HT1080 (cell line): ENCODE data around the gene ADAMTS6. TPM values are rescaled to one million over a fixed set of nuclear protein-coding genes. Genes with fewer than 3 reads are reported as not detected.
"Not testable (repeated sequence)": the region's sequence is repeated elsewhere in the genome, so short reads cannot be mapped to it uniquely, and the experiment has no call there.

ENCODE experiments used
- DNase-seq: peaks from one replicate; pipeline ENCODE4 v3.0.0-alpha.2; 2015; ENCODE audit warnings: low read depth
- total RNA-seq: library from RNA; depleted of rRNA; stranded (reverse); fragments of >200 nt; shearing (Covaris generic); gene quantifications from 2 replicates; pipeline ENCODE4 v1.2.3, GENCODE V29; 2014

ADAMTS6 gene
- total RNA-seq, 1 experiment from 2014 or later = 30.1 TPM

- peak; percentile 99 for DNase-seq
These were observed 283.1 kb downstream of the ADAMTS6 start for GRCh38 chr5:65198456-65199120.

- DNase-seq = peak; percentile 55
These were observed 283.9 kb downstream of the ADAMTS6 start for GRCh38 chr5:65197531-65198455.

GRCh38 chr5:65194871-65195270 is 286.8 kb downstream of the ADAMTS6 start:
- DNase-seq = no peak

GRCh38 chr5:65192331-65192730 is 289.4 kb downstream of the ADAMTS6 start:
- DNase-seq = no peak

GRCh38 chr5:65191554-65192135 is 290.1 kb downstream of the ADAMTS6 start:
- no peak for DNase-seq

- DNase-seq = peak; percentile 91
These were observed 291.2 kb downstream of the ADAMTS6 start for GRCh38 chr5:65190328-65191053.

GRCh38 chr5:65186646-65187227 is 295.0 kb downstream of the ADAMTS6 start:
- DNase-seq = peak; percentile 32

- DNase-seq = no peak
These were observed 296.3 kb downstream of the ADAMTS6 start for GRCh38 chr5:65185468-65185867.

GRCh38 chr5:65184780-65185179 is 296.9 kb downstream of the ADAMTS6 start:
- no peak for DNase-seq

GRCh38 chr5:65174231-65174630 is 307.5 kb downstream of the ADAMTS6 start:
- not testable (repeated sequence) for DNase-seq

GRCh38 chr5:65173130-65173525 is 308.6 kb downstream of the ADAMTS6 start:
- no peak for DNase-seq

- DNase-seq = peak; percentile 6
These were observed 309.1 kb downstream of the ADAMTS6 start for GRCh38 chr5:65172486-65173129.

GRCh38 chr5:65171645-65172044 is 310.1 kb downstream of the ADAMTS6 start:
- DNase-seq = no peak

- DNase-seq = peak; percentile 34
These were observed 318.0 kb downstream of the ADAMTS6 start for GRCh38 chr5:65163698-65164097.

GRCh38 chr5:65161655-65162054 is 320.1 kb downstream of the ADAMTS6 start:
- DNase-seq = no peak

GRCh38 chr5:65157906-65158603 is 323.7 kb downstream of the ADAMTS6 start:
- peak; percentile 77 for DNase-seq

- DNase-seq = no peak
These were observed 324.8 kb downstream of the ADAMTS6 start for GRCh38 chr5:65156933-65157332.

GRCh38 chr5:65152131-65152530 is 329.6 kb downstream of the ADAMTS6 start:
- no peak for DNase-seq

- DNase-seq = no peak
These were observed 330.1 kb downstream of the ADAMTS6 start for GRCh38 chr5:65151614-65152013.
